ENCODE results near the gene NFIA.

The NFIA gene

DNA sequence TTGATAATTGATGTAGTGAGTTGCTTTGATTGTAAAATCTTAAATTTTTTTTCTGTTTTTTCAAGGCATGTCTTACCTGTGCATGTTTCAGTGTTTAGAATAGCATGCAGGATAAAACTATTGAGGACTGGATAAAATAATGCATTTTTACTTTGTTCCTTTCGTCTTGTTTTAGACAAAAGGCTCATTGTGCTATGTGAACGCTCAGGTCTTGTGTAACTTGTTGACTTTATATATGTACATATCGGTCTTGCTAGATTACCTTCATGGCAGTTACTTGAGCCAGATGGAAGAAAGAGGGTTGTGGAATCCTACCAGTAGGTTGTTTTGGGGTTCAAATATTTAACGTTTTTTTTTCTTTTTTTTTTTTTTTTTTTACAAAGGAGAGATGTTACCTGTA, 7.0 kb downstream of the NFIA start:
- DNase-seq (ENCODE audit: insufficient read length, low spot score) (no peak), FAIRE-seq (no peak)
- no peak for TF ChIP-seq POLR2AphosphoS5 (IDR thresholded peaks at IDR 0.05; ENCODE audit: low read depth, low read length)
- no peak for TF ChIP-seq PAX5 (IDR thresholded peaks at IDR 0.05; ENCODE audit: insufficient read depth, low read length, severe bottlenecking)
- no peak for TF ChIP-seq POLR2A (IDR thresholded peaks at IDR 0.05; ENCODE audit: low read depth, low read length)
- no peak for TF ChIP-seq POU2F2 (IDR thresholded peaks at IDR 0.05; ENCODE audit: low read depth, low read length)
- no peak for TF ChIP-seq TAF1 (IDR thresholded peaks at IDR 0.05; ENCODE audit: low read depth, low read length)
- no peak for TF ChIP-seq SPI1 (IDR thresholded peaks at IDR 0.05; ENCODE audit: low read depth, low read length)

DNA sequence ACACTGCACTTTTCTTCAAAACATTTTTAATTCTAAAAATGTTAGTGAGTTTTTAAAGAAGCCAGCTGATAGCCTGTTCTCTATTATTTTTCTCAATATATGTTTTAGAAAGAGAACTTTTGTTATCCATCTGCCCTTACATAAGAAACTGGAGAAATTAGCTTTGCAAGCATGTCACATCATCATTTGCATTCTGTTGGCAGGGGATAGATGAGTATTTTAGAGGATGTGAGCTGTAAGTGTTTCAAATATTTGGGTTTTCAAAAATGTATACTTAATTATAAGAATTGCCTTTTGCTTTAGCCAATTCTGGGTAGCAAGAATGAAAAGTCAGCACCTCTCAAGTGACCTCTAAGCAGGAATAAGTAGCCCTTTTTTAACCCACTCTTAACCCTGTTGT, 7.4 kb downstream of the NFIA start:
- no peak for DNase-seq (ENCODE audit: insufficient read length, low spot score)
- no peak for TF ChIP-seq POLR2AphosphoS5 (IDR thresholded peaks at IDR 0.05; ENCODE audit: low read depth, low read length)
- TF ChIP-seq SPI1 (IDR thresholded peaks at IDR 0.05; ENCODE audit: low read depth, low read length): no peak
- TF ChIP-seq POU2F2 (IDR thresholded peaks at IDR 0.05; ENCODE audit: low read depth, low read length): no peak
- no peak for TF ChIP-seq TAF1 (IDR thresholded peaks at IDR 0.05; ENCODE audit: low read depth, low read length)
- no peak for TF ChIP-seq PAX5 (IDR thresholded peaks at IDR 0.05; ENCODE audit: insufficient read depth, low read length, severe bottlenecking)
- no peak for FAIRE-seq

GRCh38 chr1:61090546-61091202, 8.3 kb downstream of the NFIA start:
- no peak for FAIRE-seq
- no peak for TF ChIP-seq POLR2A (IDR thresholded peaks at IDR 0.05; ENCODE audit: low read depth, low read length)

DNA sequence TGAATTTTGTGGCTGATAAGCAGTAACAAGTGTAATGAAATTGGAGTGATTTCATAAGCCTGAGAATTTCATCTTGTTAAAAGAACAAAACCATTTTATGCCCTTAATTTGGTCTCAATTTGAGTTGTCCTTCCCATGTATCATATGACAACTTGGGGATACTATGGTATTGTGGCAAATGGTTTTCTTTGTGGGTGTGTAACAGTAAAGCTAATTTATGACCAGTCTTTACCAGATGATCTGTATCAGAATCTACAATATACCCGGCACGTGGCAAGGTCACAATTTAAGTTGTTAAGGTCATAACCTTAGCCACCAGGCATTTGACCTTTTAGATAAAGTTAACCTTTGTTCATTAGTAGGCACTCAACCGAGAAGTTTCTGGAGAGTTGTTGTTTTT, 9.1 kb downstream of the NFIA start:
- FAIRE-seq (no peak), DNase-seq (ENCODE audit: insufficient read length, low spot score) (no peak)
- TF ChIP-seq POLR2A (IDR thresholded peaks at IDR 0.05; ENCODE audit: low read depth, low read length): no peak
- no peak for TF ChIP-seq SPI1 (IDR thresholded peaks at IDR 0.05; ENCODE audit: low read depth, low read length)
- no peak for TF ChIP-seq POLR2AphosphoS5 (IDR thresholded peaks at IDR 0.05; ENCODE audit: low read depth, low read length)
- no peak for TF ChIP-seq TAF1 (IDR thresholded peaks at IDR 0.05; ENCODE audit: low read depth, low read length)
- no peak for TF ChIP-seq PAX5 (IDR thresholded peaks at IDR 0.05; ENCODE audit: insufficient read depth, low read length, severe bottlenecking)
- TF ChIP-seq POU2F2 (IDR thresholded peaks at IDR 0.05; ENCODE audit: low read depth, low read length): no peak

More at GRCh38 chr1:61090546-61091202, 8.3 kb downstream of the NFIA start:
- no peak for DNase-seq (ENCODE audit: insufficient read length, low spot score)

DNA sequence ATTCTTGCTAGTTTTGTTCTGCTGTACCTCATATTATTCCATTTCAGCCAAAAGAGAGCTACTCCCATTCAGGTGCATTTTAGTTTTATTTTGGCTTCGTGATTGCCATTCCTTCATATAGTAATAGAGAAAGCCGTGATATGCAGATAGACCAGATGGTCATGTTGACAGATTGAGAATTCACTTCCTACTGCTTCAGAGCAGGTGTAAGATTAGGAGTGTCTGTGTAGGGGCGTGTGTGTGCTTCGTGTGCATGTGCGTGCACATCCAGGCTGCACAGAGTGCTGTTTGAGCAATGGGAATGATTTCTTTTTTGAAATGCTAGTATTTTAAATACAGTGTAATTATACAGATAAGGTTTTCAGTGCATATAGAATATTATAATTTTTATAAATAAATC, 10.3 kb downstream of the NFIA start:
- TF ChIP-seq POLR2A (IDR thresholded peaks at IDR 0.05; ENCODE audit: low read depth, low read length) (no peak), TAF1 (IDR thresholded peaks at IDR 0.05; ENCODE audit: low read depth, low read length) (no peak), SPI1 (IDR thresholded peaks at IDR 0.05; ENCODE audit: low read depth, low read length) (no peak), PAX5 (IDR thresholded peaks at IDR 0.05; ENCODE audit: insufficient read depth, low read length, severe bottlenecking) (no peak), POU2F2 (IDR thresholded peaks at IDR 0.05; ENCODE audit: low read depth, low read length) (no peak), POLR2AphosphoS5 (IDR thresholded peaks at IDR 0.05; ENCODE audit: low read depth, low read length) (no peak)
- DNase-seq (ENCODE audit: insufficient read length, low spot score): no peak
- FAIRE-seq: no peak

DNA sequence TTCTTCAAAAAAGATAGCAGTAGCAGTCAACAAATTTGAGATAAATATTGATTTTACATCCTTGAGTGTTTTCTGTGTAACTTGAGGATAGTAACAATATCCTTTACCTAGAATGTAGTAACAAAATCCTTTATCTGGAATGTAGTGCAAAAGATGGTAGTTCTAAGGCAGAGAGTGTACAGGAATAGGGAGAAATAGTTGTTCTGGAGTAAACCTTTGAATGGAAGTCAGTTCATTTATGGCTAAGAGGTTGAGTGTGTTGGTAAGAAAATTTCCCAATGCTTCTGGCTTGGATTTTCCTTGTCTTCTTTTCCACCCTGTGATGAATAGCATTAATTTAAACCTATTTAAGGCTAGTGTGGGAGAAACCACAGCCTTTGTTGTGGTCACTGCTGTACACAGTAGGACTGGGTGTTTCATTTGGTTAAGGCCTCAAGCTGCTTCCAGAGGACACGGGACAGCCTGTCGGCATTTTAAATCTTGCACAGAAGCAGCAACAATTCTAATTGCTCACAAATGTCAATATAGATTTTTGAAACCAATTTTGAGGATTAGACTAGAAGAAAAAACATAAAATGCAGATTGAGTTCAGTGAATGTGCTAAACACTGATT, 11.3 kb downstream of the NFIA start:
- TF ChIP-seq PAX5 (IDR thresholded peaks at IDR 0.05; ENCODE audit: insufficient read depth, low read length, severe bottlenecking) (no peak), TAF1 (IDR thresholded peaks at IDR 0.05; ENCODE audit: low read depth, low read length) (no peak), POU2F2 (IDR thresholded peaks at IDR 0.05; ENCODE audit: low read depth, low read length) (no peak), POLR2A (IDR thresholded peaks at IDR 0.05; ENCODE audit: low read depth, low read length) (no peak), SPI1 (IDR thresholded peaks at IDR 0.05; ENCODE audit: low read depth, low read length) (no peak), POLR2AphosphoS5 (IDR thresholded peaks at IDR 0.05; ENCODE audit: low read depth, low read length) (no peak)
- DNase-seq (ENCODE audit: insufficient read length, low spot score) (no peak), FAIRE-seq (no peak)

DNA sequence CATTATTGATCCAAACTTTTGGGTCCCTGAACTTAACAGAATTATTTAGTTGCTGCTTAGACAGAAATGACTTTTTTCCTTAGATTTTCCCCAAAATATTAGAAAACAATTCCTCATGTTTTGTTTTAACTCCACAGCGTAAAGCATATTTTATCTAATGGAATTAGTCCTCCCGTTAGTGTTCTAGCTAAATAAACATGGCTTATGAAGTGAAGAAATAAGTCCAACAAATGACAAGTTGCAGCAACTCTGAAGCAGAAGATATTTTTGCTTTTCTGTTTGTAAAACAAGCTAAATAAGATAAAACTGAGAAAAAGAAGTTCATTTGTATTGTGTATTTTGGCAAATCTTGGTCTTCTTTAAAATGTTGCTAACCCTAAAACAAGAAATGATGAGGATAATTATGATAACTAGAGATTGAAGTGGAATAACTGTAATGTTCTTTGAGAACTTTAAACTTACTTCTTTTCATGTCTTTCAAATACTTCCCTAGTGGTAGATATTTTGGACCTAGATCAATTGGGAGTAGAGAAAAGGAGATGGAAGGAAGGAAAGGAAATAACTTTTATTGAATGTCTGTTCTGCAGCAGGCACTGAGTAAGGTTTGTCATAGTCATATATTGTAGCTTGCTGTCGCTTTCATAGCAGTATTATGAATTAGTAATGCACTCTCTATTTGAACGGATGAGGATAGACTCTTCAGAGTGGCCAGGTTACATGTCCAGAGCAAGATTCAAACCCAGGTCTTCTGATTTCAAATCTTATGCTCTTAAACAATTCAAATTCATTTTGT, 12.5 kb downstream of the NFIA start:
- DNase-seq (ENCODE audit: insufficient read length, low spot score): no peak
- no peak for FAIRE-seq
- no peak for TF ChIP-seq POU2F2 (IDR thresholded peaks at IDR 0.05; ENCODE audit: low read depth, low read length)
- no peak for TF ChIP-seq POLR2AphosphoS5 (IDR thresholded peaks at IDR 0.05; ENCODE audit: low read depth, low read length)
- no peak for TF ChIP-seq TAF1 (IDR thresholded peaks at IDR 0.05; ENCODE audit: low read depth, low read length)

GRCh38 chr1:61095470-61095812, 13.1 kb downstream of the NFIA start:
- no peak for FAIRE-seq

GRCh38 chr1:61097317-61097716, 15.0 kb downstream of the NFIA start:
- DNase-seq (ENCODE audit: insufficient read length, low spot score): no peak
- no peak for FAIRE-seq
- TF ChIP-seq TAF1 (IDR thresholded peaks at IDR 0.05; ENCODE audit: low read depth, low read length) (no peak), SPI1 (IDR thresholded peaks at IDR 0.05; ENCODE audit: low read depth, low read length) (no peak), POLR2A (IDR thresholded peaks at IDR 0.05; ENCODE audit: low read depth, low read length) (no peak), POLR2AphosphoS5 (IDR thresholded peaks at IDR 0.05; ENCODE audit: low read depth, low read length) (no peak), POU2F2 (IDR thresholded peaks at IDR 0.05; ENCODE audit: low read depth, low read length) (no peak), PAX5 (IDR thresholded peaks at IDR 0.05; ENCODE audit: insufficient read depth, low read length, severe bottlenecking) (no peak)

More at GRCh38 chr1:61095470-61095812, 13.1 kb downstream of the NFIA start:
- TF ChIP-seq POU2F2 (IDR thresholded peaks at IDR 0.05; ENCODE audit: low read depth, low read length) (no peak), SPI1 (IDR thresholded peaks at IDR 0.05; ENCODE audit: low read depth, low read length) (no peak), POLR2A (IDR thresholded peaks at IDR 0.05; ENCODE audit: low read depth, low read length) (no peak), POLR2AphosphoS5 (IDR thresholded peaks at IDR 0.05; ENCODE audit: low read depth, low read length) (no peak), TAF1 (IDR thresholded peaks at IDR 0.05; ENCODE audit: low read depth, low read length) (no peak), PAX5 (IDR thresholded peaks at IDR 0.05; ENCODE audit: insufficient read depth, low read length, severe bottlenecking) (no peak)
- no peak for DNase-seq (ENCODE audit: insufficient read length, low spot score)

Data from GM12891 (cell line).